ENCODE measurements around the gene LOX.

GRCh38 chr5:122050959-122051358 lies 27.1 kb downstream of the LOX start:
- TF ChIP-seq GATA1 (IDR thresholded peaks at IDR 0.05; ENCODE audit: low read depth, low read length) (no peak), POLR2A (IDR thresholded peaks at IDR 0.05; ENCODE audit: low read length) (no peak)
